Nephron progenitor cell (in vitro differentiated cells): ENCODE data around the gene ISY1.
"Not testable (repeated sequence)": the region's sequence is repeated elsewhere in the genome, so short reads cannot be mapped to it uniquely, and the experiment has no call there.

Source experiments
- DNase-seq: peaks from one replicate; pipeline ENCODE4 v3.0.0; 2021
- H3K27ac Mint-ChIP-seq: 2 replicates; pipeline ENCODE4 v1.8.0; 2021; ENCODE audit warnings: mild to moderate bottlenecking, moderate library complexity, mixed read lengths
- H3K27me3 Mint-ChIP-seq: 2 replicates; pipeline ENCODE4 v1.8.0; 2021; ENCODE audit warnings: mild to moderate bottlenecking, low read depth, mixed read lengths; ENCODE audit not compliant: poor library complexity
- H3K36me3 Mint-ChIP-seq: 2 replicates; pipeline ENCODE4 v1.8.0; 2021; ENCODE audit warnings: low read depth, mixed read lengths
- H3K4me1 Mint-ChIP-seq: 2 replicates; pipeline ENCODE4 v1.8.0; 2021; ENCODE audit warnings: mixed read lengths
- H3K4me3 Mint-ChIP-seq: 2 replicates; pipeline ENCODE4 v1.8.0; 2021; ENCODE audit warnings: mild to moderate bottlenecking, moderate library complexity, mixed read lengths
- H3K9me3 Mint-ChIP-seq: 2 replicates; pipeline ENCODE4 v1.8.0; 2021; ENCODE audit warnings: mild to moderate bottlenecking, moderate library complexity, mixed read lengths
- CTCF ChIP-seq: fragments of 200-600 bp; sonication (generic); IDR thresholded peaks from 2 replicates; pipeline ENCODE4 v1.5.0; 2021; ENCODE audit warnings: antibody characterized with exemption

The ISY1 gene

GRCh38 chr3:129095285-129095684, 65.6 kb downstream of the ISY1 start:
- peaks cover 27% of the 10 kb centered on the region for H3K9me3 Mint-ChIP-seq
- H3K27ac Mint-ChIP-seq = no peak overlapping the region
- H3K36me3 Mint-ChIP-seq = peaks cover 38% of the 10 kb centered on the region
- no peaks in the 10 kb centered on the region for H3K4me1 Mint-ChIP-seq
- no peak for TF ChIP-seq CTCF
- peaks cover 4% of the 10 kb centered on the region for H3K27me3 Mint-ChIP-seq
- no peak for DNase-seq
- H3K4me3 Mint-ChIP-seq = no peak overlapping the region

- H3K4me1 Mint-ChIP-seq, H3K36me3 Mint-ChIP-seq, DNase-seq: not testable (repeated sequence)
These were observed 72.6 kb downstream of the ISY1 start for GRCh38 chr3:129088312-129088711.

GRCh38 chr3:129087904-129088303, 73.0 kb downstream of the ISY1 start:
- H3K27ac Mint-ChIP-seq, H3K36me3 Mint-ChIP-seq: not testable (repeated sequence)

More at GRCh38 chr3:129088312-129088711, 72.6 kb downstream of the ISY1 start:
- not testable (repeated sequence) for H3K27ac Mint-ChIP-seq, H3K9me3 Mint-ChIP-seq, H3K4me3 Mint-ChIP-seq, H3K27me3 Mint-ChIP-seq

GRCh38 chr3:129087138-129087702, 73.6 kb downstream of the ISY1 start:
- Mint-ChIP-seq H3K27ac (no peak overlapping the region), H3K27me3 (peaks cover under 1% of the 10 kb centered on the region), H3K9me3 (no peaks in the 10 kb centered on the region), H3K4me3 (no peak overlapping the region), H3K36me3 (peaks cover 3% of the 10 kb centered on the region), H3K4me1 (no peaks in the 10 kb centered on the region)
- no peak for DNase-seq
- TF ChIP-seq CTCF = no peak

More at GRCh38 chr3:129087904-129088303, 73.0 kb downstream of the ISY1 start:
- H3K4me3 Mint-ChIP-seq, H3K27me3 Mint-ChIP-seq, H3K9me3 Mint-ChIP-seq, H3K4me1 Mint-ChIP-seq: not testable (repeated sequence)
- peak; percentile 39 for DNase-seq

GRCh38 chr3:129085818-129086217, 75.0 kb downstream of the ISY1 start:
- no peaks in the 10 kb centered on the region for H3K9me3 Mint-ChIP-seq
- H3K36me3 Mint-ChIP-seq = no peaks in the 10 kb centered on the region
- H3K27ac Mint-ChIP-seq = no peak overlapping the region
- TF ChIP-seq CTCF = no peak
- H3K4me3 Mint-ChIP-seq = no peak overlapping the region
- no peak for DNase-seq
- H3K27me3 Mint-ChIP-seq = peaks cover 3% of the 10 kb centered on the region
- no peaks in the 10 kb centered on the region for H3K4me1 Mint-ChIP-seq

- H3K4me1 Mint-ChIP-seq = no peaks in the 10 kb centered on the region
- H3K9me3 Mint-ChIP-seq = no peaks in the 10 kb centered on the region
- TF ChIP-seq CTCF = no peak
- H3K36me3 Mint-ChIP-seq = no peaks in the 10 kb centered on the region
- H3K27ac Mint-ChIP-seq = no peak overlapping the region
- H3K27me3 Mint-ChIP-seq = peaks cover 3% of the 10 kb centered on the region
- no peak for DNase-seq
- no peak overlapping the region for H3K4me3 Mint-ChIP-seq
These were observed 75.6 kb downstream of the ISY1 start for GRCh38 chr3:129085165-129085715.

GRCh38 chr3:129084501-129084900, 76.4 kb downstream of the ISY1 start:
- Mint-ChIP-seq H3K4me3 (no peak overlapping the region), H3K36me3 (no peaks in the 10 kb centered on the region), H3K9me3 (no peaks in the 10 kb centered on the region), H3K27ac (no peak overlapping the region), H3K4me1 (no peaks in the 10 kb centered on the region), H3K27me3 (peaks cover 3% of the 10 kb centered on the region)
- no peak for DNase-seq
- TF ChIP-seq CTCF = no peak
